GM12875 (cell line): ENCODE results near the gene USP49.

ENCODE experiments used
- H3K4me3 ChIP-seq: one replicate; pipeline ENCODE4 v1.5.1; 2011; ENCODE audit warnings: low read depth, low read length, control low read depth
- TF ChIP-seq, protein P1 (sequence below): IDR thresholded peaks from 2 replicates; pipeline ENCODE4 v1.5.1; 2011; ENCODE audit warnings: low read depth, mild to moderate bottlenecking, control low read depth, inconsistent platforms, low read length, moderate library complexity, borderline replicate concordance; ENCODE audit not compliant: insufficient read depth

USP49 gene

DNA sequence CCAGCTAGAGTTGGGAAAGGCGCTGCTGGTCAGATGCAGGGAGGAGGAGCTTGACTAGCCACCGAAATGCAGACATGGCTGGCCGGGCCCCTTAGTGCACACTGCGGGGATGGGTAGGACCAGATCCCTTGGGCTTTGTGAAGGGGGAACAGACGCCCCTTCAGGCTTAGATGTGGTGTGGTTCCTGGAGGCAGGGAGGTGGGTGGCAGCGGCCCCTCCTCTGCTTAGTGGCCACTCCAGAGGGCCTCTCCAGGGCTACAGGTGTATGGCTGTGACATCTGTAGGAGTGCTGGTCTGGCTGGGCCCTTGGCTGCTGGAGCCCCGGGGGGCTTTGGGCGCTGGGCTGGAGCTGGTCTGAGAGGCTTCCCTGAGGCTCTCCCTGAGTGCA is 40.5 kb upstream of the USP49 start:
- no peak overlapping the region for H3K4me3 ChIP-seq
- TF ChIP-seq, protein P1, sequence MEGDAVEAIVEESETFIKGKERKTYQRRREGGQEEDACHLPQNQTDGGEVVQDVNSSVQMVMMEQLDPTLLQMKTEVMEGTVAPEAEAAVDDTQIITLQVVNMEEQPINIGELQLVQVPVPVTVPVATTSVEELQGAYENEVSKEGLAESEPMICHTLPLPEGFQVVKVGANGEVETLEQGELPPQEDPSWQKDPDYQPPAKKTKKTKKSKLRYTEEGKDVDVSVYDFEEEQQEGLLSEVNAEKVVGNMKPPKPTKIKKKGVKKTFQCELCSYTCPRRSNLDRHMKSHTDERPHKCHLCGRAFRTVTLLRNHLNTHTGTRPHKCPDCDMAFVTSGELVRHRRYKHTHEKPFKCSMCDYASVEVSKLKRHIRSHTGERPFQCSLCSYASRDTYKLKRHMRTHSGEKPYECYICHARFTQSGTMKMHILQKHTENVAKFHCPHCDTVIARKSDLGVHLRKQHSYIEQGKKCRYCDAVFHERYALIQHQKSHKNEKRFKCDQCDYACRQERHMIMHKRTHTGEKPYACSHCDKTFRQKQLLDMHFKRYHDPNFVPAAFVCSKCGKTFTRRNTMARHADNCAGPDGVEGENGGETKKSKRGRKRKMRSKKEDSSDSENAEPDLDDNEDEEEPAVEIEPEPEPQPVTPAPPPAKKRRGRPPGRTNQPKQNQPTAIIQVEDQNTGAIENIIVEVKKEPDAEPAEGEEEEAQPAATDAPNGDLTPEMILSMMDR, result no peak

DNA sequence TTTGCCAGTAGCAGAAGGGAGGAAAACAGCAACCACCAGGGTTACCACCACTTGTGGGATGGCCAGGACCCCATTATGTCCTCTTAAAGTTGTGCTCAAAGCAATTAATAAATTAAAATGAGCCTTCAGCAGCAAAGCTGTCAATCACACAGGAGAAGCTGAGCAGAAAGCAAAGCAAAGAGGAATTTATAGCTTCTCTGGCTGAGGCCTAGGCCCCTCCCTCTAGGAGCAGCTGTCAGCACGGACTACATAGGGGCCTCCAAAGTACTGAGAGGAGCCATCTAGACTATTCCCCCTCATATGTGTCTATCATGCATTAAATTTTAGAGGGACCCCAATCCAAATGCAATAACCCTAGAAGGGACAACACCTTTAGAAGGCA is 40.0 kb upstream of the USP49 start:
- no peak overlapping the region for H3K4me3 ChIP-seq
- TF ChIP-seq, protein P1, result no peak

DNA sequence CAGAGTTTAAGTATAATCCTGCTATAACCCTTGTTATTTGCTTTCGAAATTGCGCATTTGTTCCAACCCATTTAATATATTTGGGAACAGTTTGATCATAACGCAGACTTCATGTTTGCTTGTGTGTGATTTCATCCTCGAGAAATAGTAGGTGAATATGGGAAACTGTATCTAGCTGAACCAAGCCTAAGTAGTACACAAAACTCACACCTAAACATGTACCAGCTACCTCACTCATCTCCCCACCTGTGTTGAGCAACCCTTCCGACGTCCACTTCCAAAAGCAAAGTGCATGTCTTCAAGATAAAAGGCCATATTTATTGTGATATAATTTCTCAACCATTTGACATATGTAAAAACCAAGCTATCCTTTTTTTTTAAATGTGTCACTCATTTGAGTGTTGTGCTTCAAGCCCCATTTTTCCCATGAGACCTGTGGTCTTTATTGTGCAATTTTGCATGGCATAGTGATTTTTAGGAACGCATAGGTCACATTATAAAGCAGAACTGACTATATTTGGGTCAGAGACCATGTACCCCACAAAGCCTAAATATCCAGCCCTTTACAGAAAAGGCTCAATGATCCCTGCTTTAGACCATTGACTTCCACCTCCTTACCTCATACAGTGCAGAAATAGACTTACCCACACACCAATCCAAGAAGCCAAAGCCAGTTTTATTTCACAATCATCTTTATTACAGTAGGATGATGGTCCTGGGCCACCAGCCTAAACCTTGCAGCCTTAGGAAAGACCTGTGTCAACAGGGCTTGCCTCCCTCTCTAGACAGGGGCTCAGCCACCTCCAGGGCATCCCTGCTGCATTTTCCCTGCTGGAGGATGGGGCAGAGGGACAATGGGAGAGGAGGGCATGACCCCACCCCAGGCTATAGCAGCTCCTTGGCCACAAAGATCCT is 39.4 kb upstream of the USP49 start:
- no peak overlapping the region for H3K4me3 ChIP-seq
- TF ChIP-seq, protein P1, result no peak

DNA sequence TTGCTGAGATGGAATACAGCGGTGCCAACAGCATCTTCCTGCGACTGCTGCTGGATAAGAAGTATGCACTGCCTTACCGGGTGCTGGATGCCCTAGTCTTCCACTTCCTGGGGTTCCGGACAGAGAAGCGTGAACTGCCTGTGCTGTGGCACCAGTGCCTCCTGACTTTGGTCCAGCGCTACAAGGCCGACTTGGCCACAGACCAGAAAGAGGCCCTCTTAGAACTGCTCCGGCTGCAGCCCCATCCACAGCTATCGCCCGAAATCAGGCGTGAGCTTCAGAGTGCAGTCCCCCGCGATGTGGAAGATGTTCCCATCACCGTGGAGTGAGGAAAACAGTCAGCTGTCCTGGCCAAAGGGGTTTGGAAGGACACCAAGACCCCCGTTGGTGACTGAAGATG is 37.2 kb upstream of the USP49 start:
- TF ChIP-seq, protein P1, result no peak

DNA sequence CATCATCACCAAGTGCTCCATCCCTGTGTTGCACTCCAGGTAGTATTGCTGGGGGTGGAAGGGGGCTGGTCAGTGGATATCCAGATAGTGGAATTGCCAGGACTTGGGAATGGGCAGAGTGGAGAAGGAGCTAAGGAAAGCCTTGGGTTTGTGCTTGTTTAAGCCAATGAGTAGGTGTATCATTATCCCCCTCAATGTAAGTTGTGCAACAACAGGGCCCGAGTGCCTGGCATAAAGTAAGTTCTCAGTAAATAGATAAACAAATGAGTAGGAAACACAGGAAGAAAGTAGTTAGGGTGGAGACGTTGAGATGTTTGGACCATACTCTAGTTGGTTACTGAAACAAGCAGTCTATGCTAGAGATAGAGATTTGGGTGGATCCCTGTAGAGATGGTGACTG is 36.6 kb upstream of the USP49 start:
- TF ChIP-seq, protein P1, result no peak
- H3K4me3 ChIP-seq, result no peak overlapping the region

More for the DNA sequence above, 37.2 kb upstream of the USP49 start:
- H3K4me3 ChIP-seq, result no peak overlapping the region

DNA sequence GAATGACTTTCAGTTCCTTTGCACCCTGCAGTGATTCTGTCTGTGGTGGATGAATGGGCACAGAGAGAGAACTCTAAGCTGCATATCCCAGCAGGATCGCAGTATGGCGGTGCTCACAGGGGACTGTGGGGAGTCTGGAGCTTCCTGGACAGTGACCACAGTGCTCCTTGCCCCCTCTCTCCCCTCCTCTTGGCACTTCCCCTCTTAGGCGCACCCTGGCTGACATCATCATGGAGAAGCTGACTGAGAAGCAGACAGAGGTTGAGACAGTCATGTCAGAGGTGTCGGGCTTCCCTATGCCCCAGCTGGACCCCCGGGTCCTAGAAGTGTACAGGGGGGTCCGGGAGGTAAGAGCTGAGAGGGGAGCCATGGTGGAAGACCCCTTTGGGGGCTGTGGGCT is 34.7 kb upstream of the USP49 start:
- no peak overlapping the region for H3K4me3 ChIP-seq
- TF ChIP-seq, protein P1, result no peak

DNA sequence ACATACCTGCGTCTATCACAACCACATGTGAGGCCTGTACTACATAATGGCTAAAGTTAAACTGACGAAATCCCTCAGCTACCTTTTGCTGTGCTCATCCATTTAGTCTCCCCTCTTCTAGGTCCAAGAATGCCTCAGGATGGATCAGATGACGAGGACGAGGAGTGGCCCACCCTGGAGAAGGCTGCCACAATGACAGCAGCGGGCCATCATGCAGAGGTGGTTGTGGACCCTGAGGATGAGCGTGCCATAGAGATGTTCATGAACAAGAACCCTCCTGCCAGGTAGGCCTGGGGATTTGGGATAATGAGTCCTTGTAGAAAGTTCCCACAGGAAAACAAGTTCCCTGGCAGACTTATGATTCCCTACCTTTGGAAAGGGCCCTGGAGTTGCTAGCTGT is 32.1 kb upstream of the USP49 start:
- no peak overlapping the region for H3K4me3 ChIP-seq
- TF ChIP-seq, protein P1, result no peak
